Measurements from ENCODE around the gene CDK13.
"Not testable (repeated sequence)": the region's sequence is repeated elsewhere in the genome, so short reads cannot be mapped to it uniquely, and the experiment has no call there.

CDK13 gene

DNA sequence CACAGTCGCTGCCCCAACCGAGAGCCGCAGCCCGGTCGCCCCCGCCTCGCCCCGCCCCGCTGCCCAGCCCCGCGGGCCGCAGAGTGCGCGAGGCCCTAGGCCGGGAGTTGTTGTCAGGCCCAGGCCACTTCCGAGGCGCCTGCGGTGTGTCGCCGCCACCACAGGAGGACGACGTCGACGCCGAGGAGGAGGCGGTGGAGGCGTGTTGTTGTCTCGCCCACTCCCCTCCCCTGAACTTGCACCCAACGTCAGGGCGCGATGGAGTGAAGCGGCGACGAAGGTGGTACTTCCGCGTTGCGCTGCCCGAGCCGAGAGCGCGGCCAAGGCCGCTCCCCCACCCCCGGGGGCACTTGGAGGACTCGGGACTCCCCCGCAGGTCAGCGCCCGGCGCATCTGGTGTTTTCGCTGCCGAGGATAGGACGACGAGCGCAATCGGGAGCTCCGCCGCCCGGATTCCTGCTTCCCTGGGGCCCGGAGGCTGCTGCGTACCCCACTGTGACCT is at the start of gene CDK13:
Gene CDK13, plus strand, starts transcription at position 286 of the 502 bp plus-strand sequence. CDS start 386 bp downstream, outside the sequence.
- DNase-seq, result peak; percentile 57

DNA sequence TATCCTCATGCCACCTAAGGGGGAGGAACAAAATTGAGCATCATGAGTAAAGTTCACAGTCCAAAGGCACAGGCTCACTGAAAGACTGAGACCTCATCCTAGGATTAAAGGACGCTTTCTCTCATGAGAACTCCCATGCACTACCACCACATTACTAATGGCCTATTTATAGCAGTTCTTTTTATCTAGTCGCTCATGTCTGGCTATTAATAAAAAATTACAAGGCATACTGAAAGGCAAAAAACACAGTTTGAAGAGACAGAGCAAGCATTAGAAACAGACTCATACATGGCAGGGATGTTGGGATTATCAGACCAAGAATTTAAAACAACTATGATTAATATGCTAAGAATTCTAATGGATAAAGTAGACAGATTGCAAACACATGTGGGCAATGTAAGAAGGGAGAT is 46.0 kb upstream of the CDK13 start:
- DNase-seq, result no peak

DNA sequence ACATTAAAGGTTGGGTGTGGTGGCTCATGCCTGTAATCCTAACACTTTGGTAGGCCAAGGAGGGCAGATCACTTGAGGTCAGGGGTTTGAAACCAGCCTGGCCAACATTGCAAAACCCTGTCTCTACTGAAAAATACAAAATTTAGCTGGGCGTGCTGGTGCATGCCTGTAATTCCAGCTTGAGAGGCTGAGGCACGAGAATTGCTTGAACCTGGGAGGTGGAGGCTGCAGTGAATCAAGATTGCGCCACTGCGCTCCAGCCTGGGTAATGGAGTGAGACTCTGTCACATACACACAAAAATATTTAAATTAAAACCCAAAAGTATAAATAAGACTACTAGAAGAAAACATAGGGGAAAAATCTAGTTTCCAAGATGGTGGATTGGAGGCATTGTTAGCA is 41.9 kb upstream of the CDK13 start:
- no peak for DNase-seq

DNA sequence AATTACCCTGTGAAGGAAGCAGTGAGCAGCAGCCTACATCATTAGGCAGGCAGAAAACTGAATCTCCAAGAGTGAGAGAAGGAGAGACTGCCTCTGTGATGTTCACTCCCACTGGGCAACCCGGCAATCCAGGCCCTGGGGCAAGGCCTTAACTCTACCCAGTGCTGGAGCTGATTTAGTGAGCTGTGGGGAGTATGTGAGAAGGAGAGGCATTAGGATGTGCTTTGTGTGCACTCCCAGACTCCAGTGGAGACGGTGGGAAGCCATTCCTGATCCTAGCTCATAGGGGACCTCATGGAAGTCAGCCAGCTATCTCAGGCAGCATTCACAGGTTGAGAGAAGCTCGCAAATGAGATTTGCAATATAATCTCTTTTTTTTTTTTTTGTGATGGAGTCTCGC is 41.1 kb upstream of the CDK13 start:
- no peak for DNase-seq

DNA sequence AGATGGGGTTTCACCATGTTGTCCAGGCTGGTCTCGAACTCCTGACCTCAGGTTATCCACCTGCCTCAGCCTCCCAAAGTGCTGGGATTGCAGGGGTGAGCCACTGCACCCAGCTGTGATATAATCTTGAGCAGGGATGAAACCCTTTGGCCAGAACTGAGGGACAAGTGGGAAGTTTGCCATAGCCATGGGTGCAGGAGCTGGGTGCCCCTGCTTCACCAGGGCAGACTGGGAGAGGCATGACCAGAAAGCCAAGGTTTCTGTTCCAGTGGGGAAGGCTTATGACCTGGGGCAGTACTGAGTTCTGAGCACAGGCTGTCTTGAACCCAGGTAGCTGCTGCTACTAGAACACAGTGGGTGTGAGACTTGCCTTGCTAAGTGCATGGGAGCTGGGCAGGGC is 40.5 kb upstream of the CDK13 start:
- no peak for DNase-seq

DNA sequence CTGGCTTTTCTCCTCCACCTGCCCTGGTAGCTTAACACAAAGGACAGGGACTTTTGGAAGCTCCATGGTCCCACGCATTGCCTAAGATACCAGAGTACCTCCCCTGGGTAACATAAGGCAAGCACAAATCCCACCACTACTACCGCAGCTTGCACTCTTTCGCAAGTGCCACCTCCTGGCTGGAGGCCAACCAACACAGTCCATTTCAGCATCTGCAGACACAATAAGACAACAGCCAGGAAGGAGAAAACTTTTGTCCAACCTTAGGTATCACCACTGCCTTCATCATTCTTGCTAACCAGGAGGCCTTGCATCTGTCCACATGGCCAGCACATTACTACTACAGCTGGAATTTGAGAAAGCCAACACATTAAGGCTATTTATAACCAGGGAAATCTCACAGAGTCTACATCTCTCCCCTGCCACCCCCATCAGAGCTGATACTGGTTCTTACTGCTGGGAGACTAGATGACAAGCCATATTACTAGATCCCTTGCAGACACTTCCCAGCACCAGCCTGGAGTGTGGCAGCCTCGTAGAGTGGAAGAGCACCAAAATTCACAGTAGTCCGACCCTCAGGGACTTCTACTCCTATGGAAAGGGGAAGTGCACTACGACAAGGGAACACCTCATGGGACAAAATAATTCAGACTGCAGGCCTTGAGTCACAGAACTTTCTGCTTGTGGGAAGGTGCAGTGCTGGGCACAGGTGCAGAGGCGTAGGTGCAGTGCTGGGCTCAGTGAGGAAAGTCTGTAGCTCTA is 39.8 kb upstream of the CDK13 start:
- DNase-seq, result no peak

DNA sequence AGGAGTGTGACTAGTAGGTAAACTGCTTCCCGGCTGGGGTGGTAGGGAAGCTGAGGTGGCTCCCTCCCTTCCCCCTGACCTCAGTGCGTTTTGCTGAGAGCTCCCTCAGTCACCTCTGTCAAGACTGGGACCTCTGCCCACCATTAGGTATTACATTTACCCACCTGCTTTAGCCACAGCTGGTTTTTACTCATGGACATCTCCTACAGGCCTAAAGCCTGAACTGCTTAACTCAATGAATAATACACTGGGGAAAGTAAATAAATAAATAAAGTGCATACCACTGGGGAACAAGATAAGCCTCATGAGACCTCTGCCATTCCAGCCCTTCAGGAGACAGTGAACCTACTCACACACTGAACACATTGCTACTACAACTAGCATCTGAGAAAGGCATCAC is 38.9 kb upstream of the CDK13 start:
- no peak for DNase-seq

DNA sequence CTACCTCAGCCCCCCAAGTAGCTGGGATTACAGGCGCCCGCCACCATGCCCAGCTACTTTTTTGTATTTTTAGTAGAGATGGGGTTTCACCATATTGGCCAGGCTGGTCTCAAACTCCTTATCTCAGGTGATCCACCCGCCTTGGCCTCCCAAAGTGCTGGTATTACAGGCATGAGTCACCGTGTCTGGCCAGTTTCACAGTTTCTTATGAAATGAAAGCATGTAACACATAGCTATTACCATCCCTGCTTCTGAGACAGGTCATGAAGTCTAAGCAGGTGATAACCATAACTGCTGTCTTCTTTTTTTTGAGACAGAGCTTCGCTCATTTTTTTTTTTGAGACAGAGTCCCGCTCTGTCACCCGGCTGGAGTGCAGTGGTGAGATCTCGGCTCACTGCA is 34.2 kb upstream of the CDK13 start:
- not testable (repeated sequence) for DNase-seq

DNA sequence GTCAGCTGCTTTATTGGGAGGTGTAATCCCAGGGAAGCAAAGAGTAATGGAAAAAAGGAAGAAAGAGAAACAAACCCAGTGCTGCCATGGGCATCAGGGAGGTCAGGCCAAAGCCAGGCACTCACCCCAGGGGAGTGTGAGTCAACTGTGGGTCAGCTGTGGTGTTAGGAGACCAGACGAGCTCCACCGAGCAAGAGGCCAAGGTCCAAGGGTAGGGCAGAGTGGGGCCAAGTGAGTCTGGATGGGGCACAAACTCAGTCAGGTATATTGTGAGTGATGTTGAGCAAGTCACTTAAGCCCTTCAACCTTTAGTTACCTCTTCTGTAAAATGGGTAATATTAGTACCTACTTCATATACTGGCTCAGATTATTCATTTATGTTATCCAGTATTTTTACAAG is 30.4 kb upstream of the CDK13 start:
- no peak for DNase-seq

DNA sequence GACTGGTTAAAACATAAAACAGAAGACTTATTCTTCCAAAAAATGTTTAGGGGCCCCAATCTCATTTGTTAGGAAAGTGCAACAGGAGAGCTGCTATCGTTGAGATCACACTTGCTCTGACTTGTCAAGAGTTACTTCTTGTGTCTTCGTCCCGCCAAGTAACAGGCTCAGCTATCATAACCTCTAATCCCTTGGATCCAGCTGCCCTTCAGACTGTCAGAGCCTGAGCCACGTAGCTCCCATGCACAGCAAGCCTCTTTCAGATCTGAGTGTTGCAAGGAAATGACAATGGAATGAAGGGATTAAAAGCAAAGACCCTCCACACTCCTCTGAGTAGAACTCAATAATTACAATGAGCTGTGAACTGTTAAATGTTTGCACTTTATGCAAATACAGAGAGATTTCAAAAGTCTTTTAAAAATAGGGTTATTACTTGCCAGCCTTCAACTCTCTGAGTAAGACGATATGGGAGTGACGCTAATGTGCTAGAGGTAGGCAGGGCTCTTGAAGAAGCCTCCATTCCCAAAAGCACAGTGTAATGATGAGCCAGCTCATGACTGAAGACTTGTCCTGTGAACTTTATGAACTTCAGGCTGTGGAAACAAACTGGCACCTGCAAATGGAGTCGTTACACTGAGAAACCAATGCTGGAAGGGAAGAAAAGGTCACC is 28.4 kb upstream of the CDK13 start:
- no peak for DNase-seq

DNA sequence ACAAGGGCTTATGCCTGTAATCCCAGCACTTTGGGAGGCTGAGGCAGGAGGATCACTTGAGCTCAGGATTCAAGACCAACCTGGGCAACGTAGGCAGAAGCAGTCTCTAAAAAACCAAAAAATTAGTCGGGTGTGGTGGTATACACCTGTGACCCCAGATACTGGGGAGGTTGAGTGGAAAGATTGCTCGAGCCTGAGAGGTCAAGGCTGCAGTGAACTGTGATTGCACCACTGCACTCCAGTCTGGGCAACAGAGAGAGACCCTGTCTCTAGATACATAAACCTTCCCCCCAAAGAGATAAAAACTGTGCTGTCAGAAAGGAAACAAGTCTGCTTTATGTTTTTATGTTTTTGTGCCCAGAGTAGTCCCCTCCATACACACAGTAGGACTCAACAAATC is 27.5 kb upstream of the CDK13 start:
- no peak for DNase-seq

DNA sequence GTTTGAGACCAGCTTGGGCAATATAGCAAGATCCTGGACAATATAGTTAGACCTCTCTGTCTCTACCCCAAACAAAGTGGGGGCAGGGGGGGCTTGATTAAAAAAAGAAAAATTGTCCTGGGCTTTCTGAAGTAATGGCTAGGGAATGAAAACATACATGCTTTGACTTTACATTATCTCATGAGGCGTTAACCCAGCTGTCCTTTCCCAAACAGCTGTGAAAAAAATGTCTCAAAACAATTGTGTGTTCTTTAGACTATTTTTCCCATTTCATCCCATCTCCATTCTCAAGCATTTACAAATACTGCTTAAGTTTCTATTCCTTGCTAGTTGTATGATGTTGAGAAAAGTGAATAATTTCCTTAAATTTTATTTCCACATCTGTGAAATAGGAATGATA is 27.0 kb upstream of the CDK13 start:
- DNase-seq, result no peak

DNA sequence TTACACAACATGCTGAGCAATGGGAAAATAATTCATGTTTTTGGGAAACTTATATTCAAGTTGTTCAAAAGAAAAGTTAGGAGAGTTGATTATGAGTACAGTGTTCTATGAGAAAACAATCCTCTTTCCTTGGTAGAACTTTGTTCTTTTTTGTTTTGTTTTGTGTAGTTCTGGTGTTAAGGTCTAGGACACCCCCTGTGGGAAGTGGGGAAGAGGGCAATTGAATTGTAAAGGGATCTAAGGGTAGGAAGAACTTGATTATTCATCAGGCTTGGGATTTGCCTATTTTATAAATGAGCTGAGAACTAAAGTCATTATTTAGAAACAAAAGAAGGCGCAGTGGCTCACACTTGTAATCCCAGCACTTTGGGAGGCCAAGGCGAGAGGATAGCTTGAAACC is 25.9 kb upstream of the CDK13 start:
- DNase-seq, result no peak

DNA sequence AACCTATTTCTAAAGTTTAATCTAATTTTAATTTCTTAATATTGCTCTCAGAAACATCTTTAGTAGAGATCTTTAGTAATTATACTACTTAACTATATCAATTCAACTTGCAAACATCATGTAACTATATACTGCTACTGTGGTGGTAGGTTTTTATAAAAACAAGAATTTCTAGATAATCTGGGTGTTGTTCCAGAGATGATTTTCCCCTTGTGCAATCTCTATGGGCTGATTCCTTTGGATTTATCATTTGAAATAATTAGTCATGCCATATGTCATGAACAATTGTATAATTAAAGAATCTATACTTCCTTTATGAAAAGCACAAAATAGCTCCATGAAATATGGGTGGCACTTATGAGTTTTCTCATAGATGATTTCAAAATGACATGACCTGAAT is 23.9 kb upstream of the CDK13 start:
- no peak for DNase-seq

DNA sequence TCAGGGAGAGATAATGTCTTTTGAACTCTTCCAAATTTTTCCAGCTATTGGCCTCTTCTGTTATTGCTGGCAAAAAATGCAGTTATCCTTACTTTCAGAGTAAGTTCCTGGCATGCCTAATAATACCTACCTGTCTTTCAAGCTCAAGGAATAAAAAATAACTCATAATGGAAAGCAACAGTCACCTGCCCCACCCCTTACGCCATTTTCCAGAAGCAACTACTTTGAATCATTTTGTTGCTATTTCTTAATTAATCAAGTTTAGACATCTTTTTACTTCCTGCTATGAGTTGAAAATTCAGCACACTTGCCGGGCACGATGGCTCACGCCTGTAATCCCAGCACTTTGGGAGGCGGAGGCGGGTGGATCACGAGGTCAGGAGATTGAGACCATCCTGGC is 23.0 kb upstream of the CDK13 start:
- DNase-seq, result no peak

DNA sequence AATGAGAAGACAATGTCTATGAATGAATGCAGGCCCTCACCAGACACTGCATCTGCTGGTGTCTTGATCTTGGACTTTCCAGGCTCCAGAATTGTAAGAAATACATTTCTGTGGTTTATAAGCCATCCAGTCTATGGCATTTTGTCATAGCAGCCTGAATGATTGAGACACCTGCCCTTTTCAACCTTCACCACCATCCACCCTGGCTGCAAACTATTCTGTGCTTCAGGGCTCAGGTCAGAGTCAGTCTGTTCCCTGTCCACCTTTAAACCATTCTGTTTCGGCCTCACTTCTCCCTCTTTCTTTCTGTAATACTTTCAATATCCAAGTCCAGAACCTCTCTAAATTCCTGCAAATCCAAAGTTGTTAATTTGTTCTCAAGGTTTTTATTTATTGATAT is 15.9 kb upstream of the CDK13 start:
- DNase-seq, result no peak

DNA sequence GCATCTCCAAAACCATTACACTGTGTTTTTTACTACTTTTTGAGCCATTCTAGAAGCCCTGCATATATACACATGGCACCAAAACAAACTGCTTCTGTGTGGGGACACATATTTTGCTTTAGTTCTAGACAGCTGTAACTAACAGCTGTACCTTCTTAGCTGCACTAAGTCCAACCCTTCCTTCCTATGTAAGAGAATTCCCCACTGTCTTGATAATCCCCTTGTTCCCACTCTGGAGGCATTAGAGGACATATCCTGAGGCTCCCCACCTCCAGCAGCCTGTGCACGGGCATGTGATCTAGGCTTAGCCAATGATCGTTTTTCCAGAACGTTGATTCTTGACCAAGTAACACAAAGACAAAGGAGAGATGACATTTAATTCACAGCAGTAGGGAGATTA is 13.3 kb upstream of the CDK13 start:
- no peak for DNase-seq

DNA sequence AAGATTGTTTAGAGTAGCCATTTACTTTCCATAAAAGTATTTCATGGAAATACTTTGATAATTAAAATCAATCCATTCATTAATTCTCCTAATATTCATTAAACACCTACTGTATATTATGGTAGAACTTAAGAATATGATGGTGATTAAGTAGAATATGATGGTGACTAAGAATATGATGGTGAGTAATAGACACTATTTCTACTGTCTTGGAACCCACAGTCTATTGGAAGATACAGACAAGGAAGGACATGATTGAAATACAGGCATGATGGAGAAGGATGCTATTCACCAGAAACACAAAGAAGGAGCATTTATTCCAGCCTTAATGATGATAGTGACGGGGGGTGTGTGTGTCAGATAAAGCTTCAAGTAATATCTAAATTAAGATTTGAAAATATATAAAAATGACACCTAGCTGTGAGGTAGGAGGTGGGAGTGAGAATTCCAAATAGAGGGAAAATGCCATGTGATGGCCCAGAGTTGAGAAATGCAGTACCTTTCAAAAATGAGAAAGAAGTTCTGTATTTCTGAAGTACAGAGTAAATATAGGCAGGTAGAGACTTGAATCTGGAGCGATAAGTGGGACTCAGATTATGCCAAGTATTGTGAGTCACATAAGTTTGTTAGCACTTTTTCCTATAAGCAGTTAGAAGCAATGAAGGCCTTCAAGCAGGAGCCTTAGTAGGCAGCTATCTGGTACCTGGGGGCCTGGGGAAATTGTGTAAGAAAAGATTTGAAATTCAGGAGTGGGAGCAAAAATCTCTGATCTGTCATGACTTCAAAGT is 12.5 kb upstream of the CDK13 start:
- no peak for DNase-seq

DNA sequence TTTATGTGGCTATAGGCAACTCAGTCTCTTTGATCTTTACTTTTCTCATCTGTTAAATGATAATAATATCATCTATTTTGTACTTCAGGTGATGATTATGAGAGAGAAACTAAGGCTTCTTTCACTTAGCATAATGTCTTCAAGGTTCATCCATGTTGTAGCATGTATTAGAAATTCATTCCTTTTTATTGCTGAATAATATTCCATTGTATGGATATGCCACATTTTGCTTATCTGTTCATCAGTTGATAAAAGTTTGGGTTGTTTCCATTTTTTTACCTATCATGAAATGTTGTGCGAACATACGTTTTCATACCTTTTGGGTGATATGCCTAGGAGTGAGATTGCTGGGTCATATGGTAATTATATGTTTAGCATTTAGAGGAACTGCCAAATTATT is 7.2 kb upstream of the CDK13 start:
- no peak for DNase-seq

DNA sequence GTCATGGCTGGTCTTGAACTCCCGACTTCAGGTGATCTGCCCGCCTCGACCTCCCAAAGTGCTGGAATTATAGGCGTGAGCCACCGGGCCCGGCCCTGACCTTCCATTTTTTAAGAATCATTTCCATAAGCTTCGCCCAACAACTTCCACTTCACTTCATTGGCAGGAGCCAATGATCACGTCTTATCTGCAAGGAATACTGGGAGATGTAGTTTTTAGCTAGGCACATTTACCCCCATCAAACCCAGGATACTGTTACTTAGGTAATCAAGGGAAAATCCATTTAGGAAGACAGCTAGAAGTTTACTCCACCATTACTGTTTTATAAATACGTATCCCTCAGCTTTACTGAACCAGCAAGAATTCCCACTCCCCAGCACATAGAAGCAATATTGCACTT is 3.4 kb upstream of the CDK13 start:
- no peak for DNase-seq

DNA sequence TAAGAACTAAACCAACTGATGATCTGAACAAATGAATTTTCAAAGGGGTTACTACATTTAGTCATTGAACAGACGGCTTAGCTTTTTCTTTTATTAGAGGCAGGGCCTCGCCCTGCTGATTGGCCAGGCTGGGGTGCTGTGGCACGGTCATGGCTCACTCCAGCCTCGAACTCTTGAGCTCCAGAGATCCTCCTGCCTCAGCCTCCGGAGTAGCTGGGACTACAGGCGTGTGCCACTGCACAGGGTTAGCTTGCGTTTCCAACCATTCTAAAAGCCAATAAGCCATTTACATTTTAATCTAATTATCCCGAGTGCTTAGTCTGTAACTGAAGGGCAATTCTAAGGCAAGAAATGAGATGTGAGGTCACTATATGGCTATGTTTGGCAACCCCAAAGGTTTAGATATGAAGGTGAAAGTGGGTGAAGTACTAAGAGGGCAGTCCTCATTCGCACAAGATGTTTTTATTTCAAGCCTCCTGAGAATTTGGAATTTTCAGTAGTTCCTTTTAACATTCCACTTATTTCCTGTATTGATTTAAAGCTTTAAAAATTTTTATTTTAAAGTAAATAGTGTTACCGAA is 1.6 kb upstream of the CDK13 start:
- no peak for DNase-seq

DNA sequence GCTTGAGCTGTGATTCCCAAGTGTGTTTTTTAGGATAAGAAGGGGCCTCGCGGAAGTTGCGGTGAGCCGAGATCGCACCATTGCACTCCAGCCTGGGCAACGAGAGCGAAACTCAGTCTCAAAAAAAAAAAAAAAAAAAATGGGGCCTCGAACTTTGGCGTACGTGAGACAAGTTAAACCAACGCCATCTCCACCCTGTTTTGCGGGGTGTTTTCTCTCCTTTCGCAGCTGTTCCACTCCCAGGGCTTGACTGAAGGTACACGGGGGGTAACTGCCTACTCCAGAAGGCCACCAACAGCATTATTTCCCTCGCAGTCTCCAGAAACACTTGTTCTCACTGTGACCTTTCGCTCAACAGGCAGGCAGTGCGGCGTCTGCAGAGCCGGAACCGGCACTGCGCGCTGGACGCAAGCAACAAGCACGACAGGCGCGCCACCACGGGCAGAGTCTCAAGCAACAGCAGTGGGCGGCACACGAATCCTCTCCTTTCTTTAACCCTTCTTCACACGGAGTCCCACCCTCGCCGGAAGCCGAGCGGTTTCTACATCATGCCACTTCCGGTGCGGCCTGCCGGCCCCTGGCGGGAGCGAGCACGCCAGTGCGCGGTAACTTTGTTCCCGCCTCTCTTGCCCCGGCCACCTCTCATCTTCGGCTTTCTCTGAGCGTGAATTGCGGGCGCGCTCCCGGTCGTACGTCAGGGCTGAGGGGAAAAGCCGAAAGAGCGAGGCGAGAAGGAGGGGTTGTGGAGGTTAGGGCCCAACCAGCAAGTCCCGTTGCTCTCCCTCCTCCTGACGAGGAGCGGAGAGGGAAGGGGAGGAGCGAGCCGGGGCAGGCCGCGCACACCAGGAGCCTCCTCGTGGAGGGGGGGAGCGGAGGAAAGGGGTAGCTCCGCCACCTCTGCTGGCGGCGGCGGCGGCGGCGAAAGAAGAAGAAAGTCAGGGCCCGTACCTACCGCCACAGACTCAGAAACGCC is 814 bp upstream of the CDK13 start:
- DNase-seq, result peak; percentile 99

Data from NCI-H446 treated with DMSO at 0.1 percent for 48 hours (cell line).